NCI-H2196 treated with DMSO at 0.1 percent for 48 hours (cell line): ENCODE results near the gene RNF186.
A peak's percentile ranks its signal among the peaks of the same experiment; 100 is the strongest.
"Not testable (repeated sequence)": the region's sequence is repeated elsewhere in the genome, so short reads cannot be mapped to it uniquely, and the experiment has no call there.

ENCODE experiments used
- DNase-seq: peaks from one replicate; lab custom pipeline; 2025; ENCODE audit not compliant: unreplicated experiment; lab: John Stamatoyannopoulos, UW

The RNF186 gene

DNA sequence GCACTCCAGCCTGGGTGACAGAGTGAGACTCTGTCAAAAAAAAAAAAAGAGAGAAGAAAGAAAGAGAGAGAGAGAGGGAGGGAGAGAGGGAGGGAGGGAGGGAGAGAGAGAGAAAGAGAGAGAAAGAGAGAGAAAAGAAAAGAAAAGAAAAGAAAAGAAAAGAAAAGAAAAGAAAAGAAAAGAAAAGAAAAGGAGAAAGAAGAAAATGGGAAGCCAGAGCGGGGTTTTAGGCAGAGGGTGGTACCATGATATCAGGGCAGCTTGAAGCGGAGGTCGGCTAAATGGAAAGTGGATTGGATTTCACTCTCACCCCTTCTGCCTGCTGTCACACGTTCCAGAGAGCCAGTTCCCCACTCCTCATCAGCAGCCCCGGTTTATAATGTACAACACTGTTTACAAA lies 17.3 kb downstream of the RNF186 start:
- no peak for DNase-seq

DNA sequence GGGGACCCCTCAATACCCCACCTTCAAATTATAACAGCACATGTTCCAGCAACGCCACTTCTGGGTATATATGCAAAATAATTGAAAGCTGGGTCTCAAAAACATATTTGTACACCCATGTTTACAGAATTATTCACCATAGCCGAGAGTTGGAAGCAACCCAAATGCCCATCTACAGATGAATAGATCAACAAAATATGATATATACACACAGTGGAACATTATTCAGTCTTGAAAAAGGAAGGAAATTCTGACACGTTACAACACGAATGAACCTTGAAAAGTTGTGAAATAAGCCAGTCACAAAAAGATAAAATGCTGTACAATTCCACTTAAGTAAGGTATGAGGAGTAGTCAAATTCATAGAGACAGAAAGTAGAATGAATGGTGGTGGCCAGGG lies 20.5 kb downstream of the RNF186 start:
- DNase-seq, result no peak

- no peak for DNase-seq
Measured at GRCh38 chr1:19793360-19794046, 21.6 kb downstream of the RNF186 start.

DNA sequence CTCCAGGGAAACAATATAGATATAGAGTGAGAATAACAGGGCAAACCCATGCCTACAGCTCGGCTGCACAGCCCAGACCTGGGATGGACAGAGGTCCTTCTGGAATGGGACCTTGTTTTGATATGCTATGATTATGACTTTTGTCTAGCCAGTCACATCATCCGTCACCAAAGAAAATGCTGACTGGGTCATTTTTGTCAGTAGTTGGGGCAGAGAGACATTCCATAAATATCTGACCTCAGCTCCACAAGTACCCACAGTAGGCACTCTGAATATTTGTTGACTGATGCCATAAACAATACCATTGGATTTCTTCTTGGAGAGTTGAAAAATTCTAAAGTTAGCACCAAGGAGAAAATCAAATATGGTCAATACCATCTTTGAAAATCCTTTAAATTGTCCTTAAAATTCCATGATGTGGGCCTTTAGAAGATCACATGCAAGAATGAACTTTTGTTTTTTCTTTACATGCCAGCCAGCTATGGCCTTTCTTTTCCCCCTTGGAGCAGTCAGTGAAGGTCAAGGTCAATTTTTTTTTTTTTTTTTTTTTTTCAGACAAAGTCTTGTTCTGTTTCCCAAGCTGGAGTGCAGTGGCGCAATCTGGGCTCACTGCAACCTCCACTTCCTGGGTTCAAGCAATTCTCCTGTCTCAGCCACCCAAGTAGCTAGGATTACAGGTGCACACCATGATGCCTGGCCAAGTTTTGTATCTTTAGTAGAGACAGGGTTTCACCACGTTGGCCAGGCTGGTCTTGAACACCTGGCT lies 22.7 kb downstream of the RNF186 start:
- DNase-seq, result no peak

GRCh38 chr1:19790061-19790975 lies 24.8 kb downstream of the RNF186 start:
- DNase-seq, result not testable (repeated sequence)

- no peak for DNase-seq
Measured at GRCh38 chr1:19786988-19787423, 28.1 kb downstream of the RNF186 start.

DNA sequence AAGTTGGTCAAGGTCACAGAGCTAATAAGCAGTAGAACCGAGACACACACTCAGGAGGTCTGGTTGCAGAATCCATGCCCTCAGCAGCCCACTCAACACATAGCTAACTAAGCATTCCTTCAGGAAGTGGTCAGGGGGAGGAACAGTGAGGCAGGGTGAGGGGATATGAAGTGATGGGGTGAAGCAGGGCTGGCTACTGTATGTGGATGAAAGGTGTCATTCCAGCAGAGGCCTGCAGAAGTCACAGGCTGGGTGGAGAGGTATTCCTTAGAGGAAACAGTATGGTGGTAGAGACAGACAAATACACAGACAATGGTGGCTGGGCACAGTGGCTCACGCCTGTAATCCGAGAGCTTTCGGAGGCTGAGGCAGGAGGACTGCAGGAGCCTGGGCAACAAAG lies 29.4 kb downstream of the RNF186 start:
- no peak for DNase-seq

GRCh38 chr1:19780267-19780877 lies 34.7 kb downstream of the RNF186 start:
- DNase-seq, result no peak

DNA sequence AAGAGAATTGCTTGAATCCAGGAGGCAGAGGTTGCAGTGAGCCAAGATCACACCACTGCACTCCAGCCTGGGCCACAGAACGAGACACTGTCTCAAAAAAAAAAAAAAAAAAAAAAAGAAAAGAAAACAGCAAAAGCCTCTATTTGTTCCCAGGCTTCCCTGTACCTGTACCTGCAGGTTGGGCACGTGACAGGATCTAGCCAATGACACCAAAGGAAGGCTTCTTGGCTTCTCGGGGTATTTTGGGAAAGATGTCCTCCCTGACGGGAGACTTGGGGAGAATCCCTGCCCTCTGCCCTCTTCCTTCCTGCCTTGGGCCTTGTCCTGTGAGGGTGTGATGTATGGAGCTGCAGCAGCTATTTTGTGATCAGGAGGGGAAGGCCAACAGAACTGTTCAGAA lies 38.1 kb downstream of the RNF186 start:
- no peak for DNase-seq

DNA sequence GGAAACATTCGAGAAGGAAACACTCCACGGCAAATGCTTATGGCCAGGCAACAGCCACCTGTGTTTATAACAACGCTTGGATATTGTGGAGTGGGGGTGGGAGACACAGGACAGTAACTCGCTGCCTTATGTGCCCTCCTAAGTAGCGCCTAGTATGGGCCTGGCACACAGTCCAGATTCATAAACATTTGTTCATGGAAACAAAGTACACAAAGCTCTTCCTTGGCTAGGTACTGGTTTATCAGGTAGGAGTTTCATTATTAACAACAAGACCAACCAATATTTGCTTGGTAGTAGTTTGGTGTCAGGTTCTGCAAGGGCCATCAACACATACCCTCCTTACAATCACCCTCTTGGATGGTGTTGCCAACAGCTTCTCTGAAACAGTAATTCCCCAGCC lies 38.8 kb downstream of the RNF186 start:
- DNase-seq, result no peak

- DNase-seq, result no peak
Measured at GRCh38 chr1:19775831-19776230, 39.3 kb downstream of the RNF186 start.

DNA sequence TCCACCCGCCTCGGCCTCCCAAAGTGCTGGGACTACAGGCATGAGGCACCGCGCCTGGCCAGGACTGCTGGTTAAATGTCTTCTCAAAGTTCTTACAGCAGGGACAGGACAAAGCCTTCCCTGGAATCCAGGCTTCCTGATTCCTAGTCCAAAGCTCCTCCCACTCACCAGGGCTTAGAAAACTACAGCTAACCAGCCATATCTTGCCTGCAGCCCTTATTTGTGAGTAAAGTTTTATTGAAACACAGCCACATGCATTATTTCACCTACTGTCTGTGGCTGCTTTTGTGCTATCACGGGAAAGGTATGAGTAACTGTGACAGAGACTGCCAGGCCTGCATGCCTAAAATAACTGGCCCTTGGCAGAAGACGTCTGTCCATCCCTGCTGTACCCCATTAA lies 39.8 kb downstream of the RNF186 start:
- no peak for DNase-seq

DNA sequence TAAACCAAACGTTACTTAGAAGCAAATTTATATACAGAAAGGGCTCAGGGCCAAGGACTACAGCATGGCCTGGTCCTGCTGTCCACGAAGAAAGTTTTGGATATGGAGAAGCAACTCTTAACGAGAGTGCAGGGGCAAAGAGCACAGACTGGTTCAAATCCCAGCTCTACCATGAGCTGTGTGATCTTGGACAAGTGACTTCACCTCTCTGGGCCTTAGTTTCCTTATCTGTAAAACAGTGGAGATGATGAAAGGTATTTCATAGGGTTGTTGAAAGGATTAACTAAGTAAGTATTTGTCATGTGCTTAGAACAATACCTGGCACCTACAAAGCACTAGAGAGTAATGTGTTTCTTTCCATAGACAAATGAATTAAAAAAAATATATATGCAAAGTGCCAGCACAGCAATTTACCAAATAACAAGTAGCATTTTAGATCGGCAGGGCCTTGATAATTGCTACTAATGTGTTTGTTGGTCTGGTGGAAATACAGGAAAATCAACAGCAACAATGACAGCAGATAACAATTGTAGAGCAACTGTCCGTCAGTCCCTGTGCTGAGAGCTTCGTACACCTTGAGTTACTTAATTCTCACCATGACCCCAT lies 40.8 kb downstream of the RNF186 start:
- DNase-seq, result no peak

DNA sequence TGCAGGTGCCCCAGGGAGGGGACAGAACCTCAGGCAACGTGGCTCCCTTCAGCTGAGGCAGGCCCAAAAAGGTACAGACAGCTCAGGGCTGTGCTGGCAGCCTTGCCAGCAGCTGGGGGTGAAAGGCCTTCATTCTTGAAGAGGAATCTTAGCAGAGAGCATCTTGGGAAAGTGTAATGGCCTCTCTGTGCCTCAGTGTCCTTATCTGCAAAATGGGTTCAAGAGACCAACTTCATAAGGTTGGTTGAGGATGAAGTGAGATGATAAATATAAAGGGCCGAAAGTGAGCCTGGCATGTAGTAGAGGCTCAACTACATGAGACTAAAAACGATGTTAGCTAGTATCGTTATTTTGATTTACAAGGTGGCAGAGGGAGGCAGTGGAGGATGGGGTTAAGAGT lies 41.6 kb downstream of the RNF186 start:
- no peak for DNase-seq

DNA sequence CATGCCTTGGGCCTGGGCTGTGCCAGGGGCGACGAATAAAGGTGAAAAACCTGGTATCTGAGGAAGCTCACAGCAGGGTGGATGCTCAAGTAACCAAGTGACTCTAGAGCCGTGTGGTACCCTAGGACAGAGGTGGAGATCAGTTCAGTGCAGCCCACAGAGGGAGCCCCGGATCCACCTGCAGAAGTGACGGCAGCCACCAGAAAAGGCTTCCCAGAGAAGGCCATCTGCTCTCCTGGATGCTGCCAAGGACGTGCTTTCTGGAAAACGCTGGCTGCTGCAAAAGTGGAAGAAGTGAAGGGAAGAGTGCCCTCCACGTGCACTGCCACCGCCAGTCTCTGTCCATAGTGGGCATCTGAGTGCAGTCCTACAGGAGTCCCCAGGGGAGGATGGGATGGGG lies 43.0 kb downstream of the RNF186 start:
- no peak for DNase-seq

DNA sequence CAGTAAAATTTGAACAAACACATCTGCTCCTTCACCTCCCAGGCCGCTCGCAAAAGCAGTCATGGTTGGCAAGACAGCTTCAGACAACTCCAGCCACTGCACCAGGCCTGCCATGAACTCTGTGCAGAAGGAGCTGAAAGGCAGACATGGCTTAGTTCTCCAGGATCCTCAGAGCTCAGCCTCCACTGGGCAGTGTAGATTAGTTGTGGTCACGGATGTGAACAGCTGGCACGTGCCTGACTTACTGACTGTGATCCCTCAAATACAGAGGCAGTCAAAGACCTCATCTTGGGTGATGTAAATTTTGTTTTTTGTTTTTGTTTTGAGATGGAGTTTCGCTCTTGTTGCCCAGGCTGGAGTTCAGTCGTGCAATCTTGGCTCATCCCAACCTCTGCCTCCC lies 43.7 kb downstream of the RNF186 start:
- no peak for DNase-seq

DNA sequence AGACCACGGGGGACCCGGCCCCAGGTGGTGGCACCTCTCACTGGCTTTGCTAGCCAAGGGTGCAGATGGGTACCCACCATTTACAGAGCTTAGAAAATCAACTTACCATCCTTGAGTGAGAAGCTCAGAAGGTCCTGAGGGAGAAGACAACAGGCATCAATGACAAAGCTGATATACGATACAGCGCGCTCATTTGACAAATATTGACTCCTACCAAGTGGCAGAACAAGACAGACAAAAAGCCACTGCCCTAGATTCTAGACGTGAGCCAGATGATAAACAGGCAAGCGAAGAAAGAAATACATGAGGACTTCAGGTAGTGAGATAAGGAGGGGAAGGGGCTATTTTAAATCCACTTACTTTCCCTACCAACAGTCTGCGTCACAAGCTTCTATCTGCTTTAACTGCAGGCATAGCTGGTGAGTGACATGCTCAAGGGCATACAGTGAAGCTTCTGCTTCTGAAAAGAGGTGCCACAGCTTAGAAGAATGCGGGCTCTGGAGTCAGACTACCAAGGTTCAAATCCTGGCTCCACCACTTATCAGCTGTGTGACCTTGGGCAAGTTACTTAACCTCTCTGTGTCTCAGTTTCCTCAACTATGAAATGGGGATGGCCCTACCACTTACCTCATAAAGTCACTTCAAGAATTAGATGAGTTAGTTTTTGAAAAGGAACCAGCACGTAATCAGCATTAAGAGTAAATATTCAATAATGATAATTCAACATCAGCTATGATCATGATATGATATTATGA lies 44.5 kb downstream of the RNF186 start:
- DNase-seq, result peak; percentile 15

DNA sequence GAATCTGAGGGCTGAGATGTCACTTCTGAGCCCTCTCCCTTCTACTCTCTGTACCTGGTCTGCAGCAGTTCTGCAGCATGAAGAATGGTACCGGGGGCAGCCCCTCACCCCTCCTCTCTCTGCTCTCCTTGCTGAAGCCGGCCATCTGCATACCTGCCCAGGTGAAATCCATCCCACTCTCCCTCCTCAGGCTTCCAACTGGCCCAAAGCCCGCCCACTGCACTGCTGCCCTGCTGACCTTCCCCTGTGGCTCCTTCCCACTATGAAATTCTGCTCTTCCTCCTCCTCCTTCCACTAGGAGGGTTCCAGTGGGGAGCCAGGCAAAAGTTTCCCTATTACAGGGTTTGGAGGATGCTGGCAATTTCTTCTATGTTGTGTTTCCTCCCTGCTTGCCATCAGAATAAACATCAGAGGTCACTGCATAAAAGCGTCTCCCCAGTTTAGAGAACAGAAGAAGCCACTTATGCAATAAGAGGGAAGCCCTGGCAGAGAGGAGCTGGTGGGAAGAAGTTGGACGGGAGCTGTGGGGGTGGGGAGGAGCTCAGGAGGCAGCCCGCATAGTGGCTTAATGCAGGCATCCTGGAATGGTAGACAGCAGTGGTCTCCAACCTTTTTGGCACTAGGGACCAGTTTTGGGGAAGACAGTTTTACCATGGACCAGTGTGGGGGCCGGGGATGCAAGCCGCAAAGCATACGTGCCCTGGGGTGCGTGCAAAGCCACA lies 45.7 kb downstream of the RNF186 start:
- no peak for DNase-seq
